ENCODE data around the gene TEX51. TPM values are rescaled to one million over a fixed set of nuclear protein-coding genes. Genes with fewer than 3 reads are reported as not detected.

TEX51 gene
- total RNA-seq, result not detected in 2 replicates

GRCh38 chr2:126898636-126899035 lies at the start of gene TEX51:
TSS of gene TEX51 (plus strand) at chr2:126898890. CDS start at chr2:126898919, 29 bp downstream.

Other genes with a start within 250 kb of the TEX51 start
- 0.32 and 1.5 TPM in 2 replicates for gene GYPC, start 242.7 kb upstream of the TEX51 start, total RNA-seq
- gene BIN1, start 208.3 kb downstream of the TEX51 start, total RNA-seq, result 37.4 and 77.1 TPM in 2 replicates

Measured in epithelial cell of umbilical artery (primary cell).